ENCODE results near the gene TSPOAP1. TPM values are rescaled to one million over a fixed set of nuclear protein-coding genes. Genes with fewer than 3 reads are reported as not detected.

The TSPOAP1 gene
- total and polyA plus RNA-seq, 10 of the 15 experiments (the other 5 are each of a cell fraction or from before 2014, with no cell fraction given), result 0.58 to 16.4 (median 4.2) TPM; not detected in 1

DNA sequence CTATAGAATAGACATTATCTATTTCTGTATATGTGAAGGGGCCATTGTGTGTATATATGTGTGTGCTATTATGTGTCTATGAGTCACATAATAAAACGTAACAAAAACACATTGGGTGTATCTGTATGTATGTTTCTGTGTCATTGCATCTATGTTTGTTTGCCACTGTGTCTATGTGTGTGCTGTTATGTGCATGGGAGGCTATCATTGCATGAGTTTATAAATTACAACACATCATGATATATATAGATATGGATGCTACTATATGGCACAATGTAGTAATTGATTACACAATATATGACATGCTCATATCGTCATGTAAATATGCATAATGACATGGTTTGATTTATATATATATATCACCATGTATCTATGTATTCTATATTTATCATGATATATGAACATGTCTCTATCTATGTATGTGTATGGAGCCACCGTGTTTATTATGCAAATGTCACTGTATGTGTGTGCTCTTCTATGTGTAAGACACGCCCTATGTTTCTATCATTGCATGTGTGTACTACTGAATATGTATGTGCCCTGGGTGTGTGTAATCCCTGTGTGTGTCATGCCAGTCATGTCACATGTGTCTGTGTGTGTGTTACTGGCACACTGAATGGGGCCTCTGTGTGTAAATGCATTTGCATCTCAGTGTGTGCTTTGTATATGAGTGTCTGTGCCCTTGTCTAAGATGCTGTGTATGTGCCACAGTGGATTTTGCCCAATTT lies 1.4 kb upstream of the TSPOAP1 start (continued):
- TF ChIP-seq CBX5 (IDR thresholded peaks at IDR 0.05; ENCODE audit: low read depth) (no peak), CHD4 (IDR thresholded peaks at IDR 0.05) (no peak), CBFB (IDR thresholded peaks at IDR 0.05; ENCODE audit: low read depth) (peak; percentile 49), BACH1 (IDR thresholded peaks at IDR 0.05; ENCODE audit: borderline replicate concordance) (peak; percentile 75; the same call in 1 of the 2 replicates), EGR1 (IDR thresholded peaks at IDR 0.05; ENCODE audit: borderline replicate concordance in 1 of 2, low read depth in 2 of 2, low read length in 2 of 2) (no peak), CHD2 (IDR thresholded peaks at IDR 0.05; ENCODE audit: borderline replicate concordance, low read depth, low read length) (peak; percentile 60; the same call in 1 of the 2 replicates), NR2C1 (IDR thresholded peaks at IDR 0.05) (no peak; the same call in 1 of the 2 replicates), ATF7 (IDR thresholded peaks at IDR 0.05; ENCODE audit: low read depth) (peak; percentile 78), TBL1XR1 (IDR thresholded peaks at IDR 0.05; ENCODE audit: low read depth, low read length) (peak; percentile 37; the same call in 1 of the 2 replicates), ZNF207 (IDR thresholded peaks at IDR 0.05; ENCODE audit: borderline replicate concordance) (peak; percentile 58), NR2C2 (IDR thresholded peaks at IDR 0.05; ENCODE audit: borderline replicate concordance, control insufficient read depth, insufficient read length, low read depth) (no peak), BHLHE40 (IDR thresholded peaks at IDR 0.05; ENCODE audit: borderline replicate concordance in 1 of 2, low read depth in 2 of 2, low read length in 1 of 2) (no peak; a peak in 3 of 4 replicates), POLR2AphosphoS2 (IDR thresholded peaks at IDR 0.05; ENCODE audit: low read depth, low read length) (peak; percentile 98)
- TF ChIP-seq, protein P1, sequence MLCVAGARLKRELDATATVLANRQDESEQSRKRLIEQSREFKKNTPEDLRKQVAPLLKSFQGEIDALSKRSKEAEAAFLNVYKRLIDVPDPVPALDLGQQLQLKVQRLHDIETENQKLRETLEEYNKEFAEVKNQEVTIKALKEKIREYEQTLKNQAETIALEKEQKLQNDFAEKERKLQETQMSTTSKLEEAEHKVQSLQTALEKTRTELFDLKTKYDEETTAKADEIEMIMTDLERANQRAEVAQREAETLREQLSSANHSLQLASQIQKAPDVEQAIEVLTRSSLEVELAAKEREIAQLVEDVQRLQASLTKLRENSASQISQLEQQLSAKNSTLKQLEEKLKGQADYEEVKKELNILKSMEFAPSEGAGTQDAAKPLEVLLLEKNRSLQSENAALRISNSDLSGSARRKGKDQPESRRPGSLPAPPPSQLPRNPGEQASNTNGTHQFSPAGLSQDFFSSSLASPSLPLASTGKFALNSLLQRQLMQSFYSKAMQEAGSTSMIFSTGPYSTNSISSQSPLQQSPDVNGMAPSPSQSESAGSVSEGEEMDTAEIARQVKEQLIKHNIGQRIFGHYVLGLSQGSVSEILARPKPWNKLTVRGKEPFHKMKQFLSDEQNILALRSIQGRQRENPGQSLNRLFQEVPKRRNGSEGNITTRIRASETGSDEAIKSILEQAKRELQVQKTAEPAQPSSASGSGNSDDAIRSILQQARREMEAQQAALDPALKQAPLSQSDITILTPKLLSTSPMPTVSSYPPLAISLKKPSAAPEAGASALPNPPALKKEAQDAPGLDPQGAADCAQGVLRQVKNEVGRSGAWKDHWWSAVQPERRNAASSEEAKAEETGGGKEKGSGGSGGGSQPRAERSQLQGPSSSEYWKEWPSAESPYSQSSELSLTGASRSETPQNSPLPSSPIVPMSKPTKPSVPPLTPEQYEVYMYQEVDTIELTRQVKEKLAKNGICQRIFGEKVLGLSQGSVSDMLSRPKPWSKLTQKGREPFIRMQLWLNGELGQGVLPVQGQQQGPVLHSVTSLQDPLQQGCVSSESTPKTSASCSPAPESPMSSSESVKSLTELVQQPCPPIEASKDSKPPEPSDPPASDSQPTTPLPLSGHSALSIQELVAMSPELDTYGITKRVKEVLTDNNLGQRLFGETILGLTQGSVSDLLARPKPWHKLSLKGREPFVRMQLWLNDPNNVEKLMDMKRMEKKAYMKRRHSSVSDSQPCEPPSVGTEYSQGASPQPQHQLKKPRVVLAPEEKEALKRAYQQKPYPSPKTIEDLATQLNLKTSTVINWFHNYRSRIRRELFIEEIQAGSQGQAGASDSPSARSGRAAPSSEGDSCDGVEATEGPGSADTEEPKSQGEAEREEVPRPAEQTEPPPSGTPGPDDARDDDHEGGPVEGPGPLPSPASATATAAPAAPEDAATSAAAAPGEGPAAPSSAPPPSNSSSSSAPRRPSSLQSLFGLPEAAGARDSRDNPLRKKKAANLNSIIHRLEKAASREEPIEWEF (IDR thresholded peaks at IDR 0.05; ENCODE audit: insufficient replicate concordance, low read depth, low read length), result no peak
- TF ChIP-seq, protein P2, sequence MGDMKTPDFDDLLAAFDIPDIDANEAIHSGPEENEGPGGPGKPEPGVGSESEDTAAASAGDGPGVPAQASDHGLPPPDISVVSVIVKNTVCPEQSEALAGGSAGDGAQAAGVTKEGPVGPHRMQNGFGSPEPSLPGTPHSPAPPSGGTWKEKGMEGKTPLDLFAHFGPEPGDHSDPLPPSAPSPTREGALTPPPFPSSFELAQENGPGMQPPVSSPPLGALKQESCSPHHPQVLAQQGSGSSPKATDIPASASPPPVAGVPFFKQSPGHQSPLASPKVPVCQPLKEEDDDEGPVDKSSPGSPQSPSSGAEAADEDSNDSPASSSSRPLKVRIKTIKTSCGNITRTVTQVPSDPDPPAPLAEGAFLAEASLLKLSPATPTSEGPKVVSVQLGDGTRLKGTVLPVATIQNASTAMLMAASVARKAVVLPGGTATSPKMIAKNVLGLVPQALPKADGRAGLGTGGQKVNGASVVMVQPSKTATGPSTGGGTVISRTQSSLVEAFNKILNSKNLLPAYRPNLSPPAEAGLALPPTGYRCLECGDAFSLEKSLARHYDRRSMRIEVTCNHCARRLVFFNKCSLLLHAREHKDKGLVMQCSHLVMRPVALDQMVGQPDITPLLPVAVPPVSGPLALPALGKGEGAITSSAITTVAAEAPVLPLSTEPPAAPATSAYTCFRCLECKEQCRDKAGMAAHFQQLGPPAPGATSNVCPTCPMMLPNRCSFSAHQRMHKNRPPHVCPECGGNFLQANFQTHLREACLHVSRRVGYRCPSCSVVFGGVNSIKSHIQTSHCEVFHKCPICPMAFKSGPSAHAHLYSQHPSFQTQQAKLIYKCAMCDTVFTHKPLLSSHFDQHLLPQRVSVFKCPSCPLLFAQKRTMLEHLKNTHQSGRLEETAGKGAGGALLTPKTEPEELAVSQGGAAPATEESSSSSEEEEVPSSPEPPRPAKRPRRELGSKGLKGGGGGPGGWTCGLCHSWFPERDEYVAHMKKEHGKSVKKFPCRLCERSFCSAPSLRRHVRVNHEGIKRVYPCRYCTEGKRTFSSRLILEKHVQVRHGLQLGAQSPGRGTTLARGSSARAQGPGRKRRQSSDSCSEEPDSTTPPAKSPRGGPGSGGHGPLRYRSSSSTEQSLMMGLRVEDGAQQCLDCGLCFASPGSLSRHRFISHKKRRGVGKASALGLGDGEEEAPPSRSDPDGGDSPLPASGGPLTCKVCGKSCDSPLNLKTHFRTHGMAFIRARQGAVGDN (IDR thresholded peaks at IDR 0.05), result peak; percentile 77
- TF ChIP-seq, protein P3, sequence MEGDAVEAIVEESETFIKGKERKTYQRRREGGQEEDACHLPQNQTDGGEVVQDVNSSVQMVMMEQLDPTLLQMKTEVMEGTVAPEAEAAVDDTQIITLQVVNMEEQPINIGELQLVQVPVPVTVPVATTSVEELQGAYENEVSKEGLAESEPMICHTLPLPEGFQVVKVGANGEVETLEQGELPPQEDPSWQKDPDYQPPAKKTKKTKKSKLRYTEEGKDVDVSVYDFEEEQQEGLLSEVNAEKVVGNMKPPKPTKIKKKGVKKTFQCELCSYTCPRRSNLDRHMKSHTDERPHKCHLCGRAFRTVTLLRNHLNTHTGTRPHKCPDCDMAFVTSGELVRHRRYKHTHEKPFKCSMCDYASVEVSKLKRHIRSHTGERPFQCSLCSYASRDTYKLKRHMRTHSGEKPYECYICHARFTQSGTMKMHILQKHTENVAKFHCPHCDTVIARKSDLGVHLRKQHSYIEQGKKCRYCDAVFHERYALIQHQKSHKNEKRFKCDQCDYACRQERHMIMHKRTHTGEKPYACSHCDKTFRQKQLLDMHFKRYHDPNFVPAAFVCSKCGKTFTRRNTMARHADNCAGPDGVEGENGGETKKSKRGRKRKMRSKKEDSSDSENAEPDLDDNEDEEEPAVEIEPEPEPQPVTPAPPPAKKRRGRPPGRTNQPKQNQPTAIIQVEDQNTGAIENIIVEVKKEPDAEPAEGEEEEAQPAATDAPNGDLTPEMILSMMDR (IDR thresholded peaks at IDR 0.05 in 2 of 3, conservative IDR thresholded peaks at IDR 0.05 in 1 of 3; ENCODE audit: control insufficient read depth in 2 of 3, extremely low read depth in 1 of 3, insufficient read depth in 1 of 3, low read depth in 3 of 3, low read length in 3 of 3), result no peak

Measured in GM12878 (cell line).